Effector memory CD8-positive, alpha-beta T cell (primary cell): Measurements from ENCODE around the gene FUNDC2.

Source experiments
- ATAC-seq: fragments of 150-1000 bp; cut with Tn5 transposase; replicated peaks from 2 replicates; pipeline ENCODE4 v1.10.0; 2021; ENCODE audit warnings: mild to moderate bottlenecking, moderate library complexity
- DNase-seq, 3 experiments: peaks; one replicate each; pipeline ENCODE4 v3.0.0; 2021
- H3K27ac Mint-ChIP-seq, 2 donors: one replicate each; pipeline ENCODE4 v1.8.0; 2022; ENCODE audit warnings: mild to moderate bottlenecking in 2 of 2, mixed read lengths in 2 of 2, moderate library complexity in 2 of 2
- H3K27me3 Mint-ChIP-seq, 2 donors: one replicate each; pipeline ENCODE4 v1.8.0; 2022; ENCODE audit warnings: mixed read lengths in 2 of 2
- H3K36me3 Mint-ChIP-seq: one replicate; pipeline ENCODE4 v1.8.0; 2022; ENCODE audit warnings: mild to moderate bottlenecking, moderate library complexity, mixed read lengths; ENCODE audit not compliant: insufficient read depth
- H3K4me1 Mint-ChIP-seq, 2 donors: one replicate each; pipeline ENCODE4 v1.8.0; 2022; ENCODE audit warnings: low read depth in 2 of 2, mixed read lengths in 2 of 2
- H3K4me3 Mint-ChIP-seq, 2 donors: one replicate each; pipeline ENCODE4 v1.8.0; 2022; ENCODE audit warnings: mild to moderate bottlenecking in 2 of 2, mixed read lengths in 2 of 2, moderate library complexity in 2 of 2
- H3K9me3 Mint-ChIP-seq, 2 donors: one replicate each; pipeline ENCODE4 v1.8.0; 2022; ENCODE audit warnings: mixed read lengths in 2 of 2

FUNDC2 gene

DNA sequence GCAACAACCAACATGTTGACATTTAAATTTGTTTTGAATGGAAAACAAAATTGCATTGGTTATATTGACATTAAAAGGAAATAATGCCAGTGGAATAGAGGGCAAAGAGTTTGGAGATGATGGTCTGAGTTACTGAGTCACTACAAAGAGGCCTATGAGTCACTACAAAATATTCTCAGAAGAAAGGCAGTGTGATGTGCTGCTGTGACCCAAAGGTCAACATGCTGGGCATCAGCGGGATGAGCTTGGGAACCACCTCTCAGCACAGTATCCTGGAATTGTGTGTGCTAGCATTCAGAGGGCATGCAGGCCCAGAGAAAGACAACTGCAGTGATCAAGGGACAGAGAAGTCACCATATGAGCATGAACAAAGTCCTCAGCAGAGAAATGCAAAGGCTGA lies 41.5 kb downstream of the FUNDC2 start:
- peaks cover 15 to 20% of the 10 kb centered on the region in 2 donors for H3K4me1 Mint-ChIP-seq
- H3K27ac Mint-ChIP-seq = no peak overlapping the region
- peaks cover 9% of the 10 kb centered on the region for H3K36me3 Mint-ChIP-seq
- H3K27me3 Mint-ChIP-seq = no peaks in the 10 kb centered on the region
- no peak overlapping the region for H3K4me3 Mint-ChIP-seq
- no peaks in the 10 kb centered on the region for H3K9me3 Mint-ChIP-seq
- ATAC-seq (no peak), DNase-seq (no peak)

DNA sequence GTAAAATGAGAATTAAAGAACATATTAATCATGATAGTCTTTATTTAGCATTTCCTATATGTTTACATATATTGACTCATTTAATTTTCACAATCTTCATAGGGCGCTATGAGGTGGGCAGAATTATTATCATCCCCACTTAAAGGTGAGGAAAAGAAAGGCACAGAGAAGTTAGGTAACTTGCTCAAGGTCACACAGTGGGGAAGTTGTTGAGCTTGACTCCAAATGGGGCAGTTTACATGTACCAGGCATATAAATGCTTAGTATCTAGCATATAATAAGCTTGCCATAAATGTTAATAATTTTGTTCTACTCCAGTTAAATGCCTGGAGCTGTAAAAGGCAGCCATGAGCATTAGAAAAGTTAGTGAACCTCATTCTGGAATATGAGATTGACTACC lies 42.8 kb downstream of the FUNDC2 start:
- Mint-ChIP-seq H3K4me1 (peaks cover 25 to 29% of the 10 kb centered on the region in 2 donors), H3K27ac (no peak overlapping the region), H3K36me3 (peaks cover 17% of the 10 kb centered on the region), H3K9me3 (no peaks in the 10 kb centered on the region), H3K4me3 (peak overlapping the region; percentile 81 to 84), H3K27me3 (no peaks in the 10 kb centered on the region)
- DNase-seq (no peak), ATAC-seq (no peak)

DNA sequence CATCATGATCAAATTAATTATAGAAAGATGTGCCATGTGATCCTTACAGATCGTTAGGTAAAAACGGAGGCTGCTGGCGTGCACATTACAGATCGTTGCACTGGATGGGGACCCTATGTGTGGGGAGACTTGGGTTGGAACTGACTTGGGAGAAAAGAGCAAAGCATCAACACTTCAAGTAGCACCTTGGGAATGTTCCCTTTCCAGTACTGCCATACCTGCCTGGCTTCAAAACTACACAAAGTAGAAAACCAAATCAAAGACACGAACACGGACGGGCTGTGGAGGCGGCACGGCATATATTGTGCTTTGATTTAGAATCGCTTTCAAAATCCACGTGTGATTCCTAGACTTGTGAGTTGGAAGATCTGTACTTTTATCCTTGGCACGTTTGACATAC lies 43.4 kb downstream of the FUNDC2 start:
- ATAC-seq (no peak), DNase-seq (no peak)
- Mint-ChIP-seq H3K9me3 (no peaks in the 10 kb centered on the region), H3K4me1 (peaks cover 26 to 30% of the 10 kb centered on the region in 2 donors), H3K27ac (peak overlapping the region; percentile 94 to 95), H3K4me3 (peak overlapping the region; percentile 81 to 84), H3K36me3 (peaks cover 20% of the 10 kb centered on the region), H3K27me3 (no peaks in the 10 kb centered on the region)

- Mint-ChIP-seq H3K36me3 (peaks cover 23% of the 10 kb centered on the region), H3K9me3 (no peaks in the 10 kb centered on the region), H3K4me1 (peaks cover 30 to 36% of the 10 kb centered on the region in 2 donors), H3K4me3 (peak overlapping the region; percentile 81 to 84), H3K27ac (peak overlapping the region; percentile 94 to 95), H3K27me3 (no peaks in the 10 kb centered on the region)
- no peak for DNase-seq
- peak; percentile 3 for ATAC-seq
Measured at GRCh38 chrX:155070663-155070974, 44.0 kb downstream of the FUNDC2 start.

- no peaks in the 10 kb centered on the region for H3K27me3 Mint-ChIP-seq
- peak; percentile 53 to 66 (median 61) for DNase-seq
Measured at GRCh38 chrX:155070975-155071693, 44.5 kb downstream of the FUNDC2 start, which contains the start of the genes BRCC3, CMC4 and MTCP1. Gene BRCC3, plus strand, starts transcription at chrX:155071508. Its CDS starts 20 bp downstream, at chrX:155071528. Gene CMC4, minus strand, starts transcription at chrX:155071136. Its CDS starts 7,113 bp downstream, at chrX:155064023. Gene MTCP1, minus strand, starts transcription at chrX:155071136. Its CDS starts 5,126 bp downstream, at chrX:155066010.

GRCh38 chrX:155071694-155072280 lies 45.1 kb downstream of the FUNDC2 start:
- peaks cover 34% of the 10 kb centered on the region for H3K36me3 Mint-ChIP-seq
- no peaks in the 10 kb centered on the region for H3K27me3 Mint-ChIP-seq
- H3K4me3 Mint-ChIP-seq = peak overlapping the region; percentile 84
- peak overlapping the region; percentile 94 to 95 for H3K27ac Mint-ChIP-seq
- peaks cover 30 to 36% of the 10 kb centered on the region in 2 donors for H3K4me1 Mint-ChIP-seq
- H3K9me3 Mint-ChIP-seq = no peaks in the 10 kb centered on the region
- DNase-seq (no peak), ATAC-seq (no peak)

More at GRCh38 chrX:155070975-155071693, 44.5 kb downstream of the FUNDC2 start, which contains the start of the genes BRCC3, CMC4 and MTCP1:
- ATAC-seq = peak; percentile 79
- peaks cover 27% of the 10 kb centered on the region for H3K36me3 Mint-ChIP-seq
- peak within 1 kb of the TSS; percentile 84 for H3K4me3 Mint-ChIP-seq
- peaks cover 30 to 36% of the 10 kb centered on the region in 2 donors for H3K4me1 Mint-ChIP-seq
- no peaks in the 10 kb centered on the region for H3K9me3 Mint-ChIP-seq
- H3K27ac Mint-ChIP-seq = peak within 1 kb of the TSS; percentile 94 to 95

DNA sequence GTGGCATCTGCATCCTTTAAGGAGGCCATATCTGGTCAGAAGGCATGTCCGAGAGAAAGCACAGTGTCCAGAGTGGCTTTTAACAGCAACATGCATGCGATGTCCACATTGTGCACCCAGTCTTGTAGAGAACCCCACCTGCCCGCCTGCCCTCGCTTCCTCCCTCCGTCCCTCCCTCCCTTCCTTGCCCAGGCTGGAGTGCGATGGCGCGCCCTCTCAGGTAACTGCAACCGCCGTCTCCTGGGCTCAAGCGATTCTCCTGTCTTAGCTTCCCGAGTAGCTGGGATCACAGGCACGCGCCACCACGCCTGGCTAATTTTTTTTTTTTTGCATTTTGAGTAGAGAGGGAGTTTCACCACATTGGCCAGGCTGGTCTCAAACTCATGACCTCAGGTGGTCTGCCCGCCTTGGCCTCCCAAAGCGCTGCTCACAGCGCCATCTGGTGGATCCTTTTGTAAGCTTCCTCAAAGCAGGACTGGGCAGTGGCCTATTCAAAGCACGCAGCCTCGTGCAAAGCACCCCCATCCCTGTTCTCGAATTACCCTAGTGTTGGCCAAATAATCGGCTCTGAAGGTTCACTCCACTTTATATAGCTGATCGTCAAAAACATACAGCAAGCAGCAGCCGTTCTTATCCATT lies 59.7 kb downstream of the FUNDC2 start:
- no peak overlapping the region for H3K4me3 Mint-ChIP-seq
- peaks cover 0 to 7% of the 10 kb centered on the region in 2 donors for H3K4me1 Mint-ChIP-seq
- H3K27ac Mint-ChIP-seq = no peak overlapping the region
- DNase-seq (peak; percentile 18 to 36 (median 26)), ATAC-seq (peak; percentile 24)
- H3K27me3 Mint-ChIP-seq = no peaks in the 10 kb centered on the region
- no peaks in the 10 kb centered on the region for H3K9me3 Mint-ChIP-seq
- H3K36me3 Mint-ChIP-seq = peaks cover 31% of the 10 kb centered on the region

DNA sequence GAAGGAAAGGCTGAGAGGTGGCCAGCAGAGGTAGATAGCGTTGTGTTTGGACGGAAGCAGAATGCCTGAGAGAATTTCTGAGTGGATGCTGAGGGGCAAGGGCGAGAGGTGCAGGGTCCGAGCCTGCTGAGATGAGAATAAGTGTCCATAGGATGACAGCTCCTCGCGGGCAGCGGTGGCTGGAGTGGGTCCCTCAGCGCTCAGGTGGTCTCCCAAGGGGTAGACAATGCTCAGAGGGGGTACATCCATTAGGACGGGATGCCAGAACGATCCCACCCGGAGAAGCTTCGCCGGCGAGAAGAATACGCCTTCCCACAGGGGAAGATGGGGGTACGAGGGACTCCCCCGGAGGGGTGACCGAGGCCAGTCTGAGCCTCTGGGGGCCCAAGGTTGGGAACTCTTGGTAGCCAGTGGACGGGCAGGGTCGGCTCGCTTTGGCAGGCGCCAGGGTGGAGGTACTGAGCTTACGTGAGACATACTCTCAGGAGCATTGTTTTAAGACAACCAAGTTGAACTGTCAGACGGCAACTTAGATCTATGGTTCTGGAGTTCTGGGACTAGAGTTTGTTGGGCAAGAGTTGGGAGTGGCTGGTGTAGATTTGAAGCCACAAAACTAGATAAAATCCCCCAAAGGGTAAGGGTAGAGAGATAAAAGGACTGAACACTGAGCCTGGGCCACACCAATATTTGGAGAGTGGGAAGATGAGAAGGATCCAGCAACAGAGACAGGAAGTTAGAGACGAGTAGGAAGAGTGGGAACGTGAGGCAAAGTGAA lies 60.5 kb downstream of the FUNDC2 start:
- Mint-ChIP-seq H3K4me3 (no peak overlapping the region), H3K27me3 (no peaks in the 10 kb centered on the region), H3K36me3 (peaks cover 34% of the 10 kb centered on the region), H3K4me1 (peaks cover 0 to 7% of the 10 kb centered on the region in 2 donors), H3K27ac (no peak overlapping the region), H3K9me3 (no peaks in the 10 kb centered on the region)
- DNase-seq (no peak), ATAC-seq (no peak)

DNA sequence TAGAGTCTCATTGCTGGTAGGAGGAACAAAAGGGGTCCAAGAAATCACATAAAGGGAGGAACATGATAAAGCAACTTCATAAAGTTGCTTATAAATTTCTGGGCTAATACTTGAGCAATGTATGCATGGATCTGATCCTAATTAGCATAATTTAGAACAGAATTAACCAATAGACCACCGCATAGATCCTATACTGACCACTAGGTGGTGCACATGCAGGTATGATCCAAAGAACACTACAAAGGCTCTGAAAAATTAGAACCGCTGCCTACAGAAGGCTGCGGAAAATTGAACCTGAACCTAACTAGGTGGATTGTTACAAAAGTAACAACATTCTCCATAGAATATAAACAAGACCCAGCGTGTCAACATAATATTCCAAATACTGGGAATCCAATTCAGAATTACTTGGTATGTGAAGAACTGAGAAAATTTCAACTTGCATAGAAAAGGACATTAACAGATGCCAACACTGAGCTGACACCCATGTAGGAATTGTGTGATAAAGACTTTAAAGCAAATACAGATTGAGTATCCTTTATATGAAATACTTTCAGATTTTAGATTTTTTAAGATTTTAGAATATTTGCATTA lies 67.9 kb downstream of the FUNDC2 start:
- no peak overlapping the region for H3K27ac Mint-ChIP-seq
- no peaks in the 10 kb centered on the region for H3K27me3 Mint-ChIP-seq
- peaks cover 19% of the 10 kb centered on the region for H3K36me3 Mint-ChIP-seq
- H3K4me1 Mint-ChIP-seq = no peaks in the 10 kb centered on the region
- no peaks in the 10 kb centered on the region for H3K9me3 Mint-ChIP-seq
- ATAC-seq (peak; percentile 80), DNase-seq (peak; percentile 1 to 31 (median 2))
- H3K4me3 Mint-ChIP-seq = no peak overlapping the region

GRCh38 chrX:155105919-155106318 lies 79.3 kb downstream of the FUNDC2 start:
- no peak for DNase-seq
- peak overlapping the region in 1 of 2 donors; percentile 58 for H3K27ac Mint-ChIP-seq
- no peak overlapping the region for H3K4me3 Mint-ChIP-seq
- H3K27me3 Mint-ChIP-seq = no peaks in the 10 kb centered on the region
- no peaks in the 10 kb centered on the region for H3K4me1 Mint-ChIP-seq
- no peak for ATAC-seq
- H3K9me3 Mint-ChIP-seq = no peaks in the 10 kb centered on the region
- H3K36me3 Mint-ChIP-seq = peaks cover 8% of the 10 kb centered on the region

GRCh38 chrX:155108427-155108826 lies 81.8 kb downstream of the FUNDC2 start:
- H3K27ac Mint-ChIP-seq = no peak overlapping the region
- ATAC-seq = no peak
- peaks cover 18% of the 10 kb centered on the region for H3K36me3 Mint-ChIP-seq
- H3K4me1 Mint-ChIP-seq = no peaks in the 10 kb centered on the region
- H3K9me3 Mint-ChIP-seq = no peaks in the 10 kb centered on the region
- H3K4me3 Mint-ChIP-seq = no peak overlapping the region
- no peaks in the 10 kb centered on the region for H3K27me3 Mint-ChIP-seq
- DNase-seq = no peak
